ENCODE results near the gene RAB32.
"Not testable (repeated sequence)": the region's sequence is repeated elsewhere in the genome, so short reads cannot be mapped to it uniquely, and the experiment has no call there.

Gene RAB32

GRCh38 chr6:146550911-146551310 lies 7.3 kb downstream of the RAB32 start:
- Histone ChIP-seq H3K27me3 (replicated peaks in 2 of 5; ENCODE audit: control insufficient read depth in 4 of 5, insufficient read depth in 5 of 5, low read length in 4 of 5) (no peaks in the 10 kb centered on the region), H3K9me3 (ENCODE audit: control extremely low read depth in 1 of 5, control insufficient read depth in 4 of 5, insufficient read depth in 2 of 5, low read depth in 1 of 5, low read length in 4 of 5) (no peaks in the 10 kb centered on the region), H3K4me3 (ENCODE audit: control insufficient read depth in 1 of 7, extremely low read depth in 1 of 7, insufficient read depth in 4 of 7, low read depth in 2 of 7, low read length in 6 of 7) (no peak overlapping the region), H3K36me3 (ENCODE audit: control insufficient read depth in 4 of 4, insufficient read depth in 4 of 4, low read length in 3 of 4) (peaks cover 13 to 55% (median 28%) of the 10 kb centered on the region in 4 experiments), H3K27ac (ENCODE audit: insufficient read depth in 1 of 2, low read depth in 1 of 2, low read length in 2 of 2, poor library complexity in 1 of 2, severe bottlenecking in 2 of 2) (no peak overlapping the region), H3K4me1 (ENCODE audit: control extremely low read depth in 1 of 4, control insufficient read depth in 4 of 4, insufficient read depth in 4 of 4, low read length in 3 of 4) (peaks cover 12 to 33% (median 16%) of the 10 kb centered on the region in 4 experiments)
- no peak for DNase-seq
- WGBS (ENCODE audit: insufficient coverage), result no CpG with 5 or more reads among the region's 6 CpGs
- ChIA-PET CTCF (interaction anchor here (1.2 to 4.0 kb wide), 2 partner anchors 13 to 39 kb away, joined by 3 to 14 read pairs; no protein-coding TSS in a partner anchor), POLR2A (no interaction called here)

GRCh38 chr6:146551545-146551944 lies 7.9 kb downstream of the RAB32 start:
- POLR2A ChIA-PET, result no interaction called here
- DNase-seq, result no peak
- WGBS (ENCODE audit: insufficient coverage), result 100% methylated on average over 4 of the region's 7 CpGs
- no peak overlapping the region for H3K4me3 ChIP-seq (ENCODE audit: control insufficient read depth in 1 of 7, extremely low read depth in 1 of 7, insufficient read depth in 4 of 7, low read depth in 2 of 7, low read length in 6 of 7)
- H3K9me3 ChIP-seq (ENCODE audit: control extremely low read depth in 1 of 5, control insufficient read depth in 4 of 5, insufficient read depth in 2 of 5, low read depth in 1 of 5, low read length in 4 of 5), result no peaks in the 10 kb centered on the region
- H3K36me3 ChIP-seq (ENCODE audit: control insufficient read depth in 4 of 4, insufficient read depth in 4 of 4, low read length in 3 of 4), result peaks cover 13 to 55% (median 28%) of the 10 kb centered on the region in 4 experiments
- CTCF ChIA-PET, result interaction anchor here (1.2 to 4.0 kb wide), 2 partner anchors 13 to 38 kb away, joined by 3 to 14 read pairs; no protein-coding TSS in a partner anchor
- no peaks in the 10 kb centered on the region for H3K27me3 ChIP-seq (replicated peaks in 2 of 5; ENCODE audit: control insufficient read depth in 4 of 5, insufficient read depth in 5 of 5, low read length in 4 of 5)
- no peak overlapping the region for H3K27ac ChIP-seq (ENCODE audit: insufficient read depth in 1 of 2, low read depth in 1 of 2, low read length in 2 of 2, poor library complexity in 1 of 2, severe bottlenecking in 2 of 2)
- peaks cover 7 to 27% (median 12%) of the 10 kb centered on the region in 4 experiments for H3K4me1 ChIP-seq (ENCODE audit: control extremely low read depth in 1 of 4, control insufficient read depth in 4 of 4, insufficient read depth in 4 of 4, low read length in 3 of 4)

- WGBS (ENCODE audit: insufficient coverage), result 94% methylated on average over 3 of the region's 7 CpGs
- DNase-seq, result no peak
- no peaks in the 10 kb centered on the region for H3K9me3 ChIP-seq (ENCODE audit: control extremely low read depth in 1 of 5, control insufficient read depth in 4 of 5, insufficient read depth in 2 of 5, low read depth in 1 of 5, low read length in 4 of 5)
- CTCF ChIA-PET, result interaction anchor here (1.0 to 4.0 kb wide), 2 partner anchors 11 to 125 kb away, joined by 3 to 14 read pairs; no protein-coding TSS in a partner anchor
- H3K4me1 ChIP-seq (ENCODE audit: control extremely low read depth in 1 of 4, control insufficient read depth in 4 of 4, insufficient read depth in 4 of 4, low read length in 3 of 4), result peaks cover 0 to 12% (median 7%) of the 10 kb centered on the region in 4 experiments
- no peak overlapping the region for H3K4me3 ChIP-seq (ENCODE audit: control insufficient read depth in 1 of 7, extremely low read depth in 1 of 7, insufficient read depth in 4 of 7, low read depth in 2 of 7, low read length in 6 of 7)
- peaks cover 13 to 53% (median 28%) of the 10 kb centered on the region in 4 experiments for H3K36me3 ChIP-seq (ENCODE audit: control insufficient read depth in 4 of 4, insufficient read depth in 4 of 4, low read length in 3 of 4)
- H3K27ac ChIP-seq (ENCODE audit: insufficient read depth in 1 of 2, low read depth in 1 of 2, low read length in 2 of 2, poor library complexity in 1 of 2, severe bottlenecking in 2 of 2), result no peak overlapping the region
- POLR2A ChIA-PET, result no interaction called here
- H3K27me3 ChIP-seq (replicated peaks in 2 of 5; ENCODE audit: control insufficient read depth in 4 of 5, insufficient read depth in 5 of 5, low read length in 4 of 5), result no peaks in the 10 kb centered on the region
Measured at GRCh38 chr6:146553377-146554135, 9.9 kb downstream of the RAB32 start.

- WGBS (ENCODE audit: insufficient coverage), result no CpG with 5 or more reads among the region's 1 CpG
- no peaks in the 10 kb centered on the region for H3K9me3 ChIP-seq (ENCODE audit: control extremely low read depth in 1 of 5, control insufficient read depth in 4 of 5, insufficient read depth in 2 of 5, low read depth in 1 of 5, low read length in 4 of 5)
- H3K27me3 ChIP-seq (replicated peaks in 2 of 5; ENCODE audit: control insufficient read depth in 4 of 5, insufficient read depth in 5 of 5, low read length in 4 of 5), result no peaks in the 10 kb centered on the region
- ChIA-PET POLR2A (no interaction called here), CTCF (interaction anchor here (0.7 kb wide), 2 partner anchors 14 to 25 kb away, joined by 3 read pairs; no protein-coding TSS in a partner anchor)
- no peak overlapping the region for H3K27ac ChIP-seq (ENCODE audit: insufficient read depth in 1 of 2, low read depth in 1 of 2, low read length in 2 of 2, poor library complexity in 1 of 2, severe bottlenecking in 2 of 2)
- peaks cover 0 to 8% (median 2%) of the 10 kb centered on the region in 4 experiments for H3K4me1 ChIP-seq (ENCODE audit: control extremely low read depth in 1 of 4, control insufficient read depth in 4 of 4, insufficient read depth in 4 of 4, low read length in 3 of 4)
- peak in 2 of 3 donors; percentile 17 to 24 for DNase-seq
- H3K4me3 ChIP-seq (ENCODE audit: control insufficient read depth in 1 of 7, extremely low read depth in 1 of 7, insufficient read depth in 4 of 7, low read depth in 2 of 7, low read length in 6 of 7), result no peak overlapping the region
- peaks cover 0 to 1% (median under 1%) of the 10 kb centered on the region in 4 experiments for H3K36me3 ChIP-seq (ENCODE audit: control insufficient read depth in 4 of 4, insufficient read depth in 4 of 4, low read length in 3 of 4)
Measured at GRCh38 chr6:146560607-146561006, 17.0 kb downstream of the RAB32 start.

GRCh38 chr6:146566661-146567060 lies 23.0 kb downstream of the RAB32 start:
- POLR2A ChIA-PET; H3K27me3 ChIP-seq (replicated peaks in 2 of 5; ENCODE audit: control insufficient read depth in 4 of 5, insufficient read depth in 5 of 5, low read length in 4 of 5): not testable (repeated sequence)

GRCh38 chr6:146568619-146569018 lies 25.0 kb downstream of the RAB32 start:
- H3K9me3 ChIP-seq (ENCODE audit: control extremely low read depth in 1 of 5, control insufficient read depth in 4 of 5, insufficient read depth in 2 of 5, low read depth in 1 of 5, low read length in 4 of 5); H3K36me3 ChIP-seq (ENCODE audit: control insufficient read depth in 4 of 4, insufficient read depth in 4 of 4, low read length in 3 of 4); H3K27me3 ChIP-seq (replicated peaks in 2 of 5; ENCODE audit: control insufficient read depth in 4 of 5, insufficient read depth in 5 of 5, low read length in 4 of 5); H3K27ac ChIP-seq (ENCODE audit: insufficient read depth in 1 of 2, low read depth in 1 of 2, low read length in 2 of 2, poor library complexity in 1 of 2, severe bottlenecking in 2 of 2); DNase-seq; H3K4me3 ChIP-seq (ENCODE audit: control insufficient read depth in 1 of 7, extremely low read depth in 1 of 7, insufficient read depth in 4 of 7, low read depth in 2 of 7, low read length in 6 of 7); CTCF ChIA-PET; POLR2A ChIA-PET; H3K4me1 ChIP-seq (ENCODE audit: control extremely low read depth in 1 of 4, control insufficient read depth in 4 of 4, insufficient read depth in 4 of 4, low read length in 3 of 4): not testable (repeated sequence)
- WGBS (ENCODE audit: insufficient coverage), result 94% methylated on average over 3 of the region's 3 CpGs

More at GRCh38 chr6:146566661-146567060, 23.0 kb downstream of the RAB32 start:
- WGBS (ENCODE audit: insufficient coverage), result 100% methylated on average over 1 of the region's 2 CpGs
- H3K27ac ChIP-seq (ENCODE audit: insufficient read depth in 1 of 2, low read depth in 1 of 2, low read length in 2 of 2, poor library complexity in 1 of 2, severe bottlenecking in 2 of 2); H3K4me1 ChIP-seq (ENCODE audit: control extremely low read depth in 1 of 4, control insufficient read depth in 4 of 4, insufficient read depth in 4 of 4, low read length in 3 of 4); DNase-seq; H3K4me3 ChIP-seq (ENCODE audit: control insufficient read depth in 1 of 7, extremely low read depth in 1 of 7, insufficient read depth in 4 of 7, low read depth in 2 of 7, low read length in 6 of 7); H3K36me3 ChIP-seq (ENCODE audit: control insufficient read depth in 4 of 4, insufficient read depth in 4 of 4, low read length in 3 of 4); H3K9me3 ChIP-seq (ENCODE audit: control extremely low read depth in 1 of 5, control insufficient read depth in 4 of 5, insufficient read depth in 2 of 5, low read depth in 1 of 5, low read length in 4 of 5); CTCF ChIA-PET: not testable (repeated sequence)

GRCh38 chr6:146574211-146574610 lies 30.6 kb downstream of the RAB32 start:
- no CpG with 5 or more reads among the region's 1 CpG for WGBS (ENCODE audit: insufficient coverage)
- CTCF ChIA-PET, result no interaction called here
- no peak for DNase-seq

More at GRCh38 chr6:146574211-146574610, 30.6 kb downstream of the RAB32 start:
- H3K4me3 ChIP-seq (ENCODE audit: control insufficient read depth in 1 of 7, extremely low read depth in 1 of 7, insufficient read depth in 4 of 7, low read depth in 2 of 7, low read length in 6 of 7), result no peak overlapping the region
- H3K27ac ChIP-seq (ENCODE audit: insufficient read depth in 1 of 2, low read depth in 1 of 2, low read length in 2 of 2, poor library complexity in 1 of 2, severe bottlenecking in 2 of 2), result no peak overlapping the region
- peaks cover 0 to 7% (median 0%) of the 10 kb centered on the region in 5 experiments for H3K9me3 ChIP-seq (ENCODE audit: control extremely low read depth in 1 of 5, control insufficient read depth in 4 of 5, insufficient read depth in 2 of 5, low read depth in 1 of 5, low read length in 4 of 5)
- POLR2A ChIA-PET, result no interaction called here
- peaks cover 0 to 8% (median 0%) of the 10 kb centered on the region in 4 experiments for H3K4me1 ChIP-seq (ENCODE audit: control extremely low read depth in 1 of 4, control insufficient read depth in 4 of 4, insufficient read depth in 4 of 4, low read length in 3 of 4)
- H3K27me3 ChIP-seq (replicated peaks in 2 of 5; ENCODE audit: control insufficient read depth in 4 of 5, insufficient read depth in 5 of 5, low read length in 4 of 5), result no peaks in the 10 kb centered on the region
- H3K36me3 ChIP-seq (ENCODE audit: control insufficient read depth in 4 of 4, insufficient read depth in 4 of 4, low read length in 3 of 4), result no peaks in the 10 kb centered on the region

All from common myeloid progenitor, CD34-positive (primary cell).